NCI-H2107 treated with DMSO at 0.1 percent for 48 hours (cell line): ENCODE results near the gene GTF2IRD1.
"Not testable (repeated sequence)": the region's sequence is repeated elsewhere in the genome, so short reads cannot be mapped to it uniquely, and the experiment has no call there.

Experiments
- DNase-seq: peaks from one replicate; lab custom pipeline; 2025; ENCODE audit not compliant: unreplicated experiment; lab: John Stamatoyannopoulos, UW

Gene GTF2IRD1

DNA sequence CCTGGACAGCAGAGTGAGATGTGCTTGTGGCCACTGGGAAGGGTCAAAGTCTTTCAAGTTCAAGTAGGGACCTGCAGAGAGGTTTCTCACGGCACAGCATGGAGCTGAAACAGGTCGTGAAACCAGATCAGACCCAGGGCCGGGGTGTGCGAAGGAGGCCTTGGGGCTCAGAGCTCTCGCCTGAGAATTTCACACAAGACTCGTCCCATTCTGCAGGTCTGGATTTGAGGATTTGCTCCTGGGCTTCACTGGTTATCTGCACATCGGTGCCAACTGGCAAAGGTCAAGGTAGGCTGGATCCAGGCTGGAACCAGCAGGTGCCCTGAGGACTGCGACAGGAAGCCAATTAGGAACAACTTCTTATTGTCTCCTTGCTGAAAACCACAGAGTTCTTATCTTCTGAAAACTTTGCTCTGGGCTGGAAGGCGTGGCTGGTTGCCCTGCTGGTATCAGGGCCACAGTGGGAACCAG lies 179.8 kb downstream of the GTF2IRD1 start:
- DNase-seq: no peak

DNA sequence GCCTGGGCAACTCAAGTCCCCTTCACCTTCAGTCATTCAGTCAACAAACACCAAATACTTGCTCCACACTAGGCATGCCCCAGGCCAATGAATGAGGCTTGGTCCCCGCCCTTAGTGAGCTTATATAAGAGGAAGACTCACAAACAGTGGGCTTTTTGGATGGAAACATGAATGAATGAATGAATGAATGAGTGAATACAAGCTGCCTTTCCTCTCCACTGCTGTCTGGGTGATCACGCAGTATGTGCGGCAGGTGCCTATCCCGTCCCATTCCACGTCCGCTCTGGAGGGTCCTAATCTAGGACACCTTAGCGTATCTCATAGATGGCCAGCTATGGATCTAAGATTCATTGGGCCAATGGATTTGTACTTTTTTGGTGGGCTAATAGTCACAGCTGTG lies 184.0 kb downstream of the GTF2IRD1 start:
- DNase-seq: no peak

DNA sequence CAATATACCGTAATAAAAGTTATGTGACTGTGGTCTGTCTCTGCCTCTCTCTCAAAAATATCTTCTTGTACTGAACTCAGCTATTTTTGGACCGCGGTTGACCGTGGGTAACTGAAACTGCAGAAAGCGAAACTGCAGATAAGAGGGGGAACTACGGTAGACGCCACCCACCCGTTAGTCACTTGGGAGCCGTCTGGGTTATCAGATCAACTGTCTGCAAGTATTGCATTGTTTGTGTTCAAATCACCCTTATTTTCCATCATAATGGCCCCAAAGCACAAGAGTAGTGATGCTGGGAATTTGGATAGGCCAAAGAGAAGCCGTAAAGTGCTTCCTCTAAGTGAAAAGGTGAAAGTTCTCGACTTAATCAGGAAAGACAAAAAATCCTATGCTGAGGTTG lies 196.3 kb downstream of the GTF2IRD1 start:
- not testable (repeated sequence) for DNase-seq

DNA sequence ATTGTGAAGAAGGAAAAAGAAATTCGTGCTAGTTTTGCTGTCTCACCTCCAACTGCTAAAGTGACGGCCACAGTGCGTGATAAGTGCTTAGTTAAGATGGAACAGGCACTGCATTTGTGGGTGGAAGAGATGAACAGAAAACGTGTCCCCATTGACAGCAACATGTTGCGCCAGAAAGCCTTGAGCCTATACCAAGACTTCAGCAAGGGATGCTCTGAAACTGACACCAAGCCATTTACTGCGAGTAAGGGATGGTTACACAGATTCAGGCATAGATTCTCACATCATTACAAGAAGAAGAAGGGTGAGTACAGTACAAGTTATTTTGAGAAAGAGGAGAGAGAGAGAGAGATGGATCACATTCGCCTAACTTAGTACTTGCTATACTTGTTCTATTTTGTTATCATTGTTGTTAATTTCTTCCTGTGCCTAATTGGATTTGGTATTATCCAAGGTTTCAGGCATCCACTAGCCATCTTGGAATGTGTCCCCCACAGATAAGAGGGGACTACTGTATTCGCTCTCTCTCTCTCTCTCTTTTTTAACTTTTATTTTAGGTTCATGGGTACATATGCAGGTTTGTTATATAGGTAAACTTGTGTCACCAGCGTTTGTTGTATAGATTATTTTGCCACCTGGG lies 196.9 kb downstream of the GTF2IRD1 start:
- not testable (repeated sequence) for DNase-seq

DNA sequence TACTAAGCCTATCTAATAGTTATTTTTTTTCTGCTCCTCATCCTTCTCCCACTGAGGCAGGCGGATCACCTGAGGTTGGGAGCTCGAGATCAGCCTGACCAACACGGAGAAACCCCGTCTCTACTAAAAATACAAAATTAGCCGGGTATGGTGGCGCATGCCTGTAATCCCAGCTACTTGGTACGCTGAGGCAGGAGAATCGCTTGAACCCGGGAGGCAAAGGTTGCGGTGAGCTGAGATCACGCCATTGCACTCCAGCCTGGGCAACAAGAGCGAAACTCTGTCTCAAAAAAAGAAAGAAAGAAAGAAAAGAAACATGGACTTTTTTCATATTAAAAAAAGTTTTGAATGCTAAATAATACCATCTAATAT lies 197.4 kb downstream of the GTF2IRD1 start:
- DNase-seq: not testable (repeated sequence)
